ENCODE results near the gene FSIP2.

Gene FSIP2

DNA sequence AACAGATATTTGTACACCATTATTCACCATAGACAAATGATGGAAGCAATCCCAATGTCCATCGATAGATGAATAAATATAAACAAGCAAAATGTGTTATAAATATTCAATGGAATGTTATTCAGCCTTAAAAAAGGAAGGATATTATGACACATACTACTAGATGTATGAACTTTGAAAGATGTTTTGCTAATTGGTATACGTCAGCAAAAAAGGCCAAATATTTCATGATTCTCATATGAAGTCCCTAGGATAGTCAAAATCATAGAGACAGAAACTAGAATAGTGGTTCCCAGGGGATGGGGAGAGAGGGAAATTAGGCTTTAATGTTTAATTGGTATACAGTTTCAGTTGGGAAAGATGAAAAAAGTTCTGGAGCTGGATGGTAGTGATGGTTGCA, 85.2 kb downstream of the FSIP2 start:
- TF ChIP-seq, protein P1, sequence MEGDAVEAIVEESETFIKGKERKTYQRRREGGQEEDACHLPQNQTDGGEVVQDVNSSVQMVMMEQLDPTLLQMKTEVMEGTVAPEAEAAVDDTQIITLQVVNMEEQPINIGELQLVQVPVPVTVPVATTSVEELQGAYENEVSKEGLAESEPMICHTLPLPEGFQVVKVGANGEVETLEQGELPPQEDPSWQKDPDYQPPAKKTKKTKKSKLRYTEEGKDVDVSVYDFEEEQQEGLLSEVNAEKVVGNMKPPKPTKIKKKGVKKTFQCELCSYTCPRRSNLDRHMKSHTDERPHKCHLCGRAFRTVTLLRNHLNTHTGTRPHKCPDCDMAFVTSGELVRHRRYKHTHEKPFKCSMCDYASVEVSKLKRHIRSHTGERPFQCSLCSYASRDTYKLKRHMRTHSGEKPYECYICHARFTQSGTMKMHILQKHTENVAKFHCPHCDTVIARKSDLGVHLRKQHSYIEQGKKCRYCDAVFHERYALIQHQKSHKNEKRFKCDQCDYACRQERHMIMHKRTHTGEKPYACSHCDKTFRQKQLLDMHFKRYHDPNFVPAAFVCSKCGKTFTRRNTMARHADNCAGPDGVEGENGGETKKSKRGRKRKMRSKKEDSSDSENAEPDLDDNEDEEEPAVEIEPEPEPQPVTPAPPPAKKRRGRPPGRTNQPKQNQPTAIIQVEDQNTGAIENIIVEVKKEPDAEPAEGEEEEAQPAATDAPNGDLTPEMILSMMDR (IDR thresholded peaks at IDR 0.05; ENCODE audit: borderline replicate concordance, control extremely low read depth, extremely low read depth, insufficient read depth, missing control alignments), result no peak
- in situ Hi-C loops (cut with MboI; ENCODE audit: low sequenced_read_pairs, unreplicated experiment), result no loop called here
- no peak for DNase-seq (ENCODE audit: low spot score)

DNA sequence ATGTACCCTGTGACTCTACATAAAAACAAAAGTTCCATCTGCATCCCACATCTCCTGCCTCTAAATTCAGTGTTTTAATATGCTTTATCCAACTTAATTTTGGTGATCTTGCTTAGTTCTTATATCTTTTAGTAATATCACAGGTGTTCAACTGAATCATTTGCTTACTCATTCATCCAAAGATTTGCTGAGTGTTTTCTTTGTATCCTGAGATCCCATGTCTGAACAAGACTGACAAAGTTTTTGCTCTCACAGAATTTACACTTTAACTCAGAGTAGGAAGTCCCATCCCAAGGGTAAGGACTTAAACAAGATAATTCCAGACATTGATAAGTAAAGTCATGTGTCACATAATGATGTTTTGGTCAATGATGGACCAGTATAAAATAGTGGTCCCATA, 87.0 kb downstream of the FSIP2 start:
- TF ChIP-seq, protein P1 (IDR thresholded peaks at IDR 0.05; ENCODE audit: borderline replicate concordance, control extremely low read depth, extremely low read depth, insufficient read depth, missing control alignments), result no peak
- no peak for DNase-seq (ENCODE audit: low spot score)
- in situ Hi-C loops (cut with MboI; ENCODE audit: low sequenced_read_pairs, unreplicated experiment), result no loop called here

DNA sequence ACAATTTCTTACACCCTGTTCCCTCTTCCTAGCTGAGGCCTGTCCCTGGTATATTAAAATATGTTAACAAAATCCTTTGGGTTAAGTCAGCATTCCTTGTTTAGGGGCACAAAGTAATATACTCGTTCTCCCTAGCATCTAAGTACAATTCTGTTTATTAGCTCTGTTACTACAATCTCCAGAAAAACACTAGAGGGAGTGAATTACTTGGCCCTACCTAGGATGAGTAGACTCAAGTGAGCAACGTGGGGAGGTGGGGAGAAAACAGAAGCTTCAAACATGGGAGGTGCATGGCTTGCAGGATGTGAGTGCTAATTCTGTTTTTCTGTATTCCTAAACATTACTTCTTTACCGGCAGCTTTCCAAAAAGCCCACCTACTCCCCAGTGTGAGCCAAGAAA, 89.7 kb downstream of the FSIP2 start:
- TF ChIP-seq, protein P1 (IDR thresholded peaks at IDR 0.05; ENCODE audit: borderline replicate concordance, control extremely low read depth, extremely low read depth, insufficient read depth, missing control alignments), result no peak
- DNase-seq (ENCODE audit: low spot score), result no peak
- in situ Hi-C loops (cut with MboI; ENCODE audit: low sequenced_read_pairs, unreplicated experiment), result no loop called here

DNA sequence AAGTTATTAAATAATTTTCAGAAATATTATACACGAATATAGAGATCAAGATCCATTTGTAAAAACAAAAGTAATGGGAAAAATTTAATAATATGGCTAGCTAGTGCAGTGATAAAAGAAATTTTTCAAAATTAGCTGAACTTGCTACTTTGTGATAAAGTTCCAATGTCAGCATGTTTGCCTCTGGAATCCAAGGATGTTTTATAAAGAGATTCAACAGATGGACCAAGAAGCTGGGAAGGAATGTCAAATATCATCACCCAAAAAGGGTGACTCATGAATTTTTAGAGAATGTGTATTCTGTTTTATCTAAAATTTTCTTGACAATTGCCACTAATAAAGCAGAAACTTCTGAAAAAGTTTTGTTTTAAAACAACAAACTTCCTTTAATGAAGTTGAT, 95.3 kb downstream of the FSIP2 start:
- TF ChIP-seq, protein P1 (IDR thresholded peaks at IDR 0.05; ENCODE audit: borderline replicate concordance, control extremely low read depth, extremely low read depth, insufficient read depth, missing control alignments), result no peak
- no peak for DNase-seq (ENCODE audit: low spot score)
- in situ Hi-C loops (cut with MboI; ENCODE audit: low sequenced_read_pairs, unreplicated experiment), result no loop called here

DNA sequence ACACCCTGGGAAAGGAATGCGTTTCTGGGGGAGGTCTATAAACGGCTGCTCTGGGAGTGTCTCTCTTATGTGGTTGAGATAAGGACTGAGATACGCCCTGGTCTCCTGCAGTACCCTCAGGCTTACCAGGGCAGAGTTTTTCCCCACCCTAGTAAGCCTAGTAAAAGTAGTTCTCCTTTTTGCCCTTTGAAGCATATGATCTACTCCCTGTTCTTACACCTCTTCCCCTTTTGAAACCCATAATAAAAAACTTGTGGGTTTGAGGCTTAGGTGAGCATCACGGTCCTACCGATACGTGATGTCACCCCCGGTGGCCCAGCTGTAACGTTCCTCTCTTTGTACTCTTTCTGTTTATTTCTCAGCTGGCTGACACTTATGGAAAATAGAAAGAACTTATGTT, 97.4 kb downstream of the FSIP2 start:
- TF ChIP-seq, protein P1 (IDR thresholded peaks at IDR 0.05; ENCODE audit: borderline replicate concordance, control extremely low read depth, extremely low read depth, insufficient read depth, missing control alignments), result no peak
- in situ Hi-C loops (cut with MboI; ENCODE audit: low sequenced_read_pairs, unreplicated experiment), result no loop called here
- no peak for DNase-seq (ENCODE audit: low spot score)

DNA sequence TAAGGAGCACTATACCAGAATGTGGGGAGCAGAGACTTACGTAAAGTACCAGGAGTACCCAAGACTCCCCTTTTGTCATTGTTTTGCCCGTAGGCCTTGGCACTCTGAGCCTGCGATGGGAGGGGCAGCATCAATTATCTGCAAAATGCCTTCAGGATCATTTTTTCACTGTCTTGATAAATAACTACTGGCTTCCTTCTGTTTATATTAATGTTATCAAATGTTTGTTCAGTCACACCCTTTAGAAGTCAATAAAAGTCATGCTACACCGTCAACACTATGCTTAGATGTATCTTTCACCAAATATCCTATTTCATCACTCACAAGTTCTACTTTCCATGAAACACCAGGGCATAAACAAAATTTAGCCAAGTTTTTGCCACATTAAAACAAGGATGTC, 116.3 kb downstream of the FSIP2 start:
- in situ Hi-C loops (cut with MboI; ENCODE audit: low sequenced_read_pairs, unreplicated experiment), result no loop called here

More for the DNA sequence above, 116.3 kb downstream of the FSIP2 start:
- TF ChIP-seq, protein P1 (IDR thresholded peaks at IDR 0.05; ENCODE audit: borderline replicate concordance, control extremely low read depth, extremely low read depth, insufficient read depth, missing control alignments), result no peak
- DNase-seq (ENCODE audit: low spot score), result no peak

Data from GM13976 (cell line).